HL-60/S4 treated with phorbol 12-myristate 13-acetate at 8.2 ng/mL for 4 days and 3 days (cell line): ENCODE data around the gene TMED9.
"Not testable (repeated sequence)": the region's sequence is repeated elsewhere in the genome, so short reads cannot be mapped to it uniquely, and the experiment has no call there.

Source experiments
- in situ Hi-C: fragments of 300-500 bp; cut with MboI; formaldehyde crosslinking; loops from 2 replicates; pipeline ENCODE4 v1.15.0; 2022; ENCODE audit warnings: low sequenced_read_pairs

TMED9 gene

GRCh38 chr5:177592010-177592834 is at the start of gene TMED9:
TMED9 (plus strand) TSS chr5:177592203; CDS start chr5:177592215, 12 bp downstream.
- in situ Hi-C loops: no loop called here

GRCh38 chr5:177542816-177543465 is 49.1 kb upstream of the TMED9 start:
- in situ Hi-C loops: no loop called here

DNA sequence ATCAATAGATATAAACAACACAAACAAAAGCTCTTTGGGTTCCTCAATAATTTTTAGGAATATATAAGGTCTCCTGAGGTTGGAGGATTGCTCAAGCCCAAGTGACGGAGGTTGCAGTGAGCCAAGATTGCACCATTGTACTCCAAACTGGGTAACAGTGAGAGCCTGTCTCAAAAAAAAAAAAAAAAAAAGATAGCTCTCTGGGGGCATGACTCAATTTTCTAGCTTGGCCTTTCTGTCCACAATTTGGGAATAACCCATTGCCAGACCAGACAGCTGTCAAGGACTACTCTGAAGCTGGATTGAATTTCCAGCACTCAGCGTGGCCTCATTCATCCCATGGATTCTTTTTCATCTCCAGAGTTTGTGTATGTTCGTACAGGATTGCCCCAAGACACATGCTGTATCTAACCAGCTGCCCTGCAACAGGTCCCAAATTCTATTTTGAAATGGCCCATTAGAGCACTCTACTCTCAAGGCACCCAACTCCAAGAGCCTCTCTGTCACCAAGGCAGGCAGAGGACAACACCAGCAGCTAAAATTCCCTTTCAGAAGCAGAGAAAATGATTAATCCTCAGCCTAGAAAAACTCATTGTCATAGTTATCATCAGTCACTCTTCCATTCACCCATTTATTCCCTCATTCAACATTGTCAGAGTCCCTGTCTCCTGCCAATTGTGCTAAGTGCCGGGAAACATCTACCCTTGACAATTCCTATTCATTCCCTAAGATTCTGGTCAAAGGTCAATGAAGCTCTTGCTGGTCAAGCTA is 46.3 kb upstream of the TMED9 start:
- in situ Hi-C loops: no loop called here

DNA sequence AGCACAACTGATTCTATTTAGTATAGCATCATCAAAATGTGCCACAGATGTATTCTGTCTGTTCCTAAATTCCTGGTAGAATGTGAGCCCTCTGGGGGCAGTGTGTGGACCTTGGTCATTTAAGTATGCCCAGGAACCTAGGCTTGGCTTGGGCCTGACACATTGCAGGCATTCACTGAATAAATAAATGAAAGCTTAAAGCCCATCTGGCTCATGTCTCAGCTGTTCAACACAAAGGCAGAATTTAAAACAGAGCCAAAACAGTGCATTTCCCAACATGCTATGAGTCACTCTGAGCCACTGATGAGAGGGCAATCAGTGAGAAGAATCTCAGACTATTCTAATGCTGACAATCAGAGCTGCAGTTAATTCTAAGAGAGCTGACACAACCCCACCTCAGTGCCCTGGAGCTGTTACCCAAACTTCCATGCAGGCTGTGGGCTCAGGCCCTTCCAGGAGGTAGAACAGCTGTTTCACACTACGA is 45.7 kb upstream of the TMED9 start:
- in situ Hi-C loops: no loop called here

- in situ Hi-C loops: no loop called here
Measured at GRCh38 chr5:177547736-177548135, 44.3 kb upstream of the TMED9 start.

DNA sequence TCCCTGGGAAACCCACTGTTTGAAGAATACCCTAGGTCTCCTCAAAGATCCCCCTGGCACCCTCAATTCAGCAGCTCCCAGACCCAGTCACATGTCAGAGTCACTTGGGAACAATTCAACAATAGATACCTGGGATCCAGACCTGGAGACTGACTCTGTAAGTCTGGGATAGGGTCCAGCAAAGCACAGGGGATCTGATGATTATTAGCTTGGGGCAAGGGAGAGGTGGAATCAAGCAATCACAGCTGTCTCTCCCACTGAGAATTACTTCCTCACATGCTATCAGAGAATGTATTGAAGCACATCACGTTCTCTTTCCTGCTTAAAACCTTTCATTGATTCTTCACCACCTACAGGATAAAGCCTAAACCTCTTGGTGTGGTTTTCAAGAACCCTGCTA is 43.5 kb upstream of the TMED9 start:
- in situ Hi-C loops: no loop called here

DNA sequence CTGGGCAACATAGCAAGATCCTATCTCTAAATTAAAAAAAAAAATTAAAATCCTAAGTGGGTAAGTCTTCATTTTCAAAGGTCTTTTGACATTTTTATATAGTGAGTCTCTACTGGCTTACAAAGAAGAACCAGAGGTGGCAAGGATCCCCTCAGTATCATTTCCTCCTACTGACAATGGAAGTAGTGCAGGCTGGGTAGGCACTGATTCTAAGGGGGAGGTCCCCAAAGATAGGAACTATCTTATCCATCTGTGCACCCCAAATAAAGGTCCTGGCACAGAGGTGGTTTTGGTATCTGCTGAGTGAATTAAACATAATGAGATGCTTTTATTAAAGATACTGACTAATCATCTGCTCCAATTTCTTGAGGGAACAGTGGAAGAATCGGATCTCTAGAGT is 41.9 kb upstream of the TMED9 start:
- in situ Hi-C loops: no loop called here

DNA sequence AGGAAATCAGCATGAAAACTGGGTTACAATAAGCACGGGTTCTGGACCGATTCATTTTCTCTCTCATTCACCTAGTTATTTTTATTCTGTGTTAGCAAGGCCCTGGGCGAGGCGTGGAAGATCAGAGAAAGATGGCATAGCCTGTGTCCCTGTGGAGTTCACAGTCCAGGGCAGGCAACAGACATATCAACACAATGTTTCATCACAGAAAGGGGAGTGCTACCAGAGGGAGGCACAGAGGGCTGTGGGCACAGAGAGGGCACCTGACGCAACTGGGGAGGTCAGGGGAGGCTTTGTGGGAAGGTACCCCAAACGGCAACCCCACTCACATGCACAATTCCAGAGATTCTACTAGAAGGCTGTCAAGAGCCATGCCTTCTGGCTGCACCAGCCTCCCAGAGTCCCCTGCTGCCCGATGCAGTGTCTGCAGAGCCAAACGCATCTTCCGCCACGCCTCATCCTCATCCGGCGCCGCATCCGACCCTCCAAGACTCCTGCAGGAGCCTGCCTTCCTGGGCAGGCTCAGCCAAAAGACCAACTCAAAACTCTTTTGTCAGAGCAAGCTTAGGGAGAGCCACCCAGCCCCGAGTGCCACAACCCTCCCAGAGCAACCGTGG is 39.1 kb upstream of the TMED9 start:
- in situ Hi-C loops: no loop called here

DNA sequence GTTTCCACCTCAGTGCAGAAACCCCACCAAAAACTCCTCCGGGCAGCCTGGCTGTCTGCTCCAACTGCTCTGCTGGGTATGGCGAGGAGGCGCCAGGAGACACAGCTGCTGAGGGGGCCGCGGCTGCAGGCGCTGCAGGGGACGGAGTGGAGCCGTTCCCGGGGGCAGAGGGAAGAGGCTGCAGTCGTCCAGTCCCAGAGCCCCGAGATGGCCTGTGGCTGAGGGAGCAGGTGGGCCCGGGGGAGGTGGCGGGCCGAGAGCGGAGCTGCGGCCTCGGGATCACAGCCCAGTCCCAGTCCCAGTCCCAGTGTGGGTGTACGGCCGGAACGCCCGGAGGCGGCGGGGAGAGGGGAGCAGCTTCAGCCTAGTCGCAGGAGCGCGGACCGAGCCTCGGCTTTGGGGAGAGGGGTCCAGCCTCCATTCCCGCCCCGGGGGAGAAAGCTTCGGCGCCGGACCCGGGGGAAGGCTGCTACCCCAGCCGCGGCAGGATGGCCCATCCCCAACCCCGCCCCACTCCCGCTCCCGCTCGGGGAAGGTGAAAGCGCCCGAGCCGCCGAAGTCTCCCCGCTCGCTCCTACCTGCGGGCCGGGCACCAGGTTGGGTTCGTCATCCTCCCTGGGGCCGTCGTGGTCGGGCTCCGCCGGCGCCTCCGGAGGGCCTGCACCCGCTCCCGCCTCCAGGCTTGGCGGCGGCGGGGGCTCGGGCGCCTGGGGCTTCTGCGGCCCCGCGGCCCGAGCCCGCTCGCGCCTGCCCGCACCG is 38.2 kb upstream of the TMED9 start:
- in situ Hi-C loops: no loop called here

DNA sequence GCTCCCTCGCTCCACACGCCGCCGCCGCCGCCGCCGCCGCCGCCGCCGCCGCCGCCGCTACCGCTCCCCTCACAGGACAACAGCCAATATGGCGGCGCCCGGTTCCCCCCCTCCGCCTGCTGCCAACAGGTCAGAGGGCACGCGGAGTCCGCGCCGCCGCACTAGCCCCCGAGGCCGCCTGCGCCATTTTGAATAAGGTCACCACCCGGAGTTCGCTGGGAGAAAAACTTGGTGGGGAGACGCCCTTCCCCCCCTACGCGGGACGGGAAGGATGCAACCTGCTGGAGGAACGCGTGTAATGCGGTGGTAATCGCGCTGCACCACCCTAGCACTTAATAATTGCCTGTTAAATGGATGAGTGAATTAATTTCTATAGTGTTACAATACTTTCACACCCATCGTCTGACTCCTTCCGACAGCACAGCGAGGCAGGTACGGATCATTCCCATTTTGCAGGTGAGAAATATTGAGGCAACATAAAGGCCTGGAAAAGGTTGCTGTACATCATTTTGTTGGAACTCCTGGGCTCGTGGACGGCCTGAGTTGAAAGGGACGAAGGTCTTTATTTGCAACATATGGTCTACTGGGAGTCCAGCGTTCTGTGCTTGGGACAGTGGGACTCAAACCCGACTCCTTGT is 37.4 kb upstream of the TMED9 start, which contains the start of gene FAM193B:
Gene FAM193B (minus strand): TSS at position 90 of the 638 bp plus-strand sequence. CDS start 105 bp downstream, outside the sequence.
- in situ Hi-C loops: no loop called here

GRCh38 chr5:177555228-177555627 is 36.8 kb upstream of the TMED9 start:
- in situ Hi-C loops: no loop called here

DNA sequence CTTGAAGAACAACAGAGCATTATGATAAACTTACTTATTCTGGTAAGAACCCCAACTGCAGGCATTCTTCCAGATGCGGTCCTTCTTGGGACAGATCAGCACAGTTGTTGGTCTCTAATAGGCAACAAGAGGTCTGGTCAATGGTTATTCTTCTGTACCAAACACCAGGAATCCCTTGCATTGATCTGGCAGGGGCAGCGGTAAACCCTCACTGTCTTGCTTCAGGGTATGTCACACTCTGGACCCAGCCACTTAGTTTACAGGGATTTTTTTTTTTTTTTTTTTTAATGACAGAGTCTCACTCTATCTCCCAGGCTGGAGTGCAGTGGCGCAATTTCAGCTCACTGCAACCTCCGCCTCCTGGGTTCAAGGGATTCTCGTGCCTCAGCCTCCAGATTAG is 36.3 kb upstream of the TMED9 start:
- in situ Hi-C loops: no loop called here

GRCh38 chr5:177557041-177557647 is 34.9 kb upstream of the TMED9 start:
- in situ Hi-C loops: no loop called here

GRCh38 chr5:177557796-177558195 is 34.2 kb upstream of the TMED9 start:
- in situ Hi-C loops: no loop called here

DNA sequence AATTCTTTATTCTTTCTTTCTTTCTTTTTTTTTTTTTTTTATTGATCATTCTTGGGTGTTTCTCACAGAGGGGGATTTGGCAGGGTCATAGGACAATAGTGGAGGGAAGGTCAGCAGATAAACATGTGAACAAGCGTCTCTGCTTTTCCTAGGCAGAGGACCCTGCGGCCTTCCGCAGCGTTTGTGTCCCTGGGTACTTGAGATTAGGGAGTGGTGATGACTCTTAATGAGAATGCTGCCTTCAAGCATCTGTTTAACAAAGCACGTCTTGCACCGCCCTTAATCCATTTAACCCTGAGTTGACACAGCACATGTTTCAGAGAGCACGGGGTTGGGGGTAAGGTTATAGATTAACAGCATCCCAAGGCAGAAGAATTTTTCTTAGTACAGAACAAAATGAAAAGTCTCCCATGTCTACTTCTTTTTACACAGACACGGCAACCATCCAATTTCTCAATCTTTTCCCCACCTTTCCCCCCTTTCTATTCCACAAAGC is 32.5 kb upstream of the TMED9 start:
- in situ Hi-C loops: not testable (repeated sequence)

DNA sequence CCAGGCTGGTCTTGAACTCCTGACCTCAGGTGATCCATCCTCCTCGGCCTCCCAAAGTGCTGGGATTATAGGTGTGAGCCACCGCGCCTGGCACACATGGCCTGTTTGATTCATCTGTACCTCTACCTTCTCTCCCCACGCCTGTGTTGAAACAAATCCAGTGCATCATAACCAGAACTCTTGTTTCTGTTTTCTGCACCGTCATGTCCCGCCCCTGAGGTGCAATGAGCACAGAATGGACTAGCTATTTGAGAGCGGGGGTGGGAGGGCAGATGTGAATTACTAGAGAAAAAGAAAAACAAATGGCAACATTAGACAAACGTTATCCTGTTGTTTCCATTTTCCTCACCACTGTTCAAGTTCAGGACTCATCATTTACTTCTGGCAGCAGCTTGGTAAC is 27.0 kb upstream of the TMED9 start:
- in situ Hi-C loops: no loop called here

DNA sequence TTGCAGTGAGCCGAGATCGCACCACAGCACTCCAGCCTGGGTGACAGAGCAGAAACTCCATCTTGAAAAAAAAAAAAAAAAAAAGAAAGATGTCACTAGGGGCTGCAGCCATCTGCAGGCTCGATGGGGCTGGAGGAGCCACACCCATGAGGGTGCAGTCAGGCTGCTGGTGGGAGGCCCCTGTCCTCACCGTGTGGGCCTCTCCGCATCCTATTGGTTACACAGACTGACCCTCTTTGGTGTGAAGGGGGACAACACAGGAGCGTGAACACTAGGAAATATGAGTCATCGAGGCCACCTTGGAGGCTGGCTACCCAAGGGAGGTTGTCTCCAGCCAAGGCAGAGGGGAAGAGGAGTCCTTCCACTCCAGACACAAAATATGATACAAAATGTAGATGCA is 23.7 kb upstream of the TMED9 start:
- in situ Hi-C loops: no loop called here

DNA sequence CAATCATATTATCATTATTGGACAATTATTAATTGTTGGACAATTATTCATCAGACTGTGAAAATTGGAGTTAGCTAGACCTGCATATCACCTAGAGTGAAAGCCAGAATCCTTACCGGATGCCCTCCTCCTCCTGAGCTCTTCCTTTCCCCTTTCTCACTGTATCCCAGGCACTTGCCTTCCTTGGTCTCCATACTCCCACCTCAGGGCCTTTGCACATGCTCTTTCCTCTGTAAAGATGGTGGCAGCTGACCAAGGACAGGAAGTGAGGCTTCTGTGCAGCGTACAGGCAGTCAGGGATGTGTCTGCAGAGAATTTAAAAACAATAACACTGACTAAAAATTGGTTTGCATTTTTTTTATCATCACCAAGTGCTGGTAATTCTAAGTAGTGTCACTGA is 22.1 kb upstream of the TMED9 start:
- in situ Hi-C loops: no loop called here

DNA sequence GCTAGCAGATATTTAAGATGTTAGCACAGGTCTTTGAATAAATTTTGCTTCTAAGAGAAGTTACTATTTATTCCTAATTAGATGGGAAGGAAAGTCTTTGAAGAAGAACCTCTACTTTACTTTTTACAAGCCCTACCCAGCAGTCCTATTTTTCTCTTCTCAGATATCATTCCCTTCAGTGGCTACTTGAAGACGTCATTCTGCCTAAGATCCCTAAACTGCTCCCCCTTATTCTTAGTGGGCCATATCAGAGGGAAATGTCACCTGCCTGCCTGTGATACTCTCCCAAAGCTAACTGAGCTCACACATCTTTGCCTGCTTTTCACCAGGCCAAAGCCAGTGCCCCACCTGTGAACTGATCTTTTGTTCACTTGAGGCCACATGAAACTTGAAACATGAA is 16.5 kb upstream of the TMED9 start:
- in situ Hi-C loops: no loop called here
